ENCODE measurements around the gene CREB5. TPM values are rescaled to one million over a fixed set of nuclear protein-coding genes. Genes with fewer than 3 reads are reported as not detected.

The CREB5 gene
- total and polyA plus RNA-seq, 8 donors: 2.5 to 11.5 (median 3.6) TPM

- peaks cover 0 to 3% (median 0%) of the 10 kb centered on the region in 3 donors for H3K4me1 ChIP-seq
- no peaks in the 10 kb centered on the region for H3K9me3 ChIP-seq
- 54 to 56% methylated on average over 9 of the region's 9 CpGs for WGBS, 2 donors
- H3K4me3 ChIP-seq: no peak overlapping the region
- intact Hi-C loops (cut with DNase I): no loop called here
- H3K36me3 ChIP-seq: no peaks in the 10 kb centered on the region
- peak overlapping the region in 1 of 4 donors; percentile 28 for H3K27ac ChIP-seq
- TF ChIP-seq CTCF (IDR thresholded peaks at IDR 0.05): no peak
- DNase-seq: peak in 1 of 6 donors; percentile 18
- no peak for FAIRE-seq
- no peaks in the 10 kb centered on the region for H3K27me3 ChIP-seq
- peak in 3 of 4 donors; percentile 48 to 57 (median 52) for ATAC-seq
These were observed 75.9 kb downstream of the CREB5 start for GRCh38 chr7:28488061-28488791.

- Histone ChIP-seq H3K27me3 (no peaks in the 10 kb centered on the region), H3K4me1 (peaks cover 0 to 3% (median 0%) of the 10 kb centered on the region in 3 donors), H3K27ac (no peak overlapping the region), H3K36me3 (no peaks in the 10 kb centered on the region), H3K9me3 (no peaks in the 10 kb centered on the region), H3K4me3 (no peak overlapping the region)
- no peak for DNase-seq
- intact Hi-C loops (cut with DNase I): no loop called here
- ATAC-seq: no peak
- no peak for TF ChIP-seq CTCF (IDR thresholded peaks at IDR 0.05)
- FAIRE-seq: no peak
- 82 to 86% methylated on average over 11 of the region's 11 CpGs for WGBS, 2 donors
These were observed 78.5 kb downstream of the CREB5 start for GRCh38 chr7:28490831-28491230.

- intact Hi-C loops (cut with DNase I): no loop called here
- no peaks in the 10 kb centered on the region for H3K9me3 ChIP-seq
These were observed 81.2 kb downstream of the CREB5 start for GRCh38 chr7:28493477-28493876.

GRCh38 chr7:28497009-28497408, 84.7 kb downstream of the CREB5 start:
- TF ChIP-seq CTCF (IDR thresholded peaks at IDR 0.05): no peak
- 75 to 76% methylated on average over 2 of the region's 2 CpGs for WGBS, 2 donors
- Histone ChIP-seq H3K27me3 (peaks cover 0 to 2% (median 0%) of the 10 kb centered on the region in 4 donors), H3K4me1 (no peaks in the 10 kb centered on the region), H3K27ac (no peak overlapping the region), H3K36me3 (no peaks in the 10 kb centered on the region), H3K4me3 (no peak overlapping the region), H3K9me3 (no peaks in the 10 kb centered on the region)
- no peak for FAIRE-seq
- DNase-seq: no peak
- intact Hi-C loops (cut with DNase I): no loop called here
- ATAC-seq: no peak

More at GRCh38 chr7:28493477-28493876, 81.2 kb downstream of the CREB5 start:
- Histone ChIP-seq H3K4me1 (peaks cover 0 to 2% (median 0%) of the 10 kb centered on the region in 3 donors), H3K4me3 (no peak overlapping the region), H3K27me3 (no peaks in the 10 kb centered on the region), H3K27ac (no peak overlapping the region), H3K36me3 (no peaks in the 10 kb centered on the region)
- ATAC-seq (no peak), FAIRE-seq (no peak), DNase-seq (no peak)
- TF ChIP-seq CTCF (IDR thresholded peaks at IDR 0.05): no peak

GRCh38 chr7:28498636-28499035, 86.3 kb downstream of the CREB5 start:
- DNase-seq (no peak), FAIRE-seq (no peak)
- intact Hi-C loops (cut with DNase I): no loop called here

More at GRCh38 chr7:28498636-28499035, 86.3 kb downstream of the CREB5 start:
- 64 to 76% methylated on average over 4 of the region's 4 CpGs for WGBS, 2 donors
- Histone ChIP-seq H3K36me3 (no peaks in the 10 kb centered on the region), H3K4me3 (no peak overlapping the region), H3K27me3 (peaks cover 0 to 6% (median 0%) of the 10 kb centered on the region in 4 donors), H3K9me3 (no peaks in the 10 kb centered on the region), H3K4me1 (no peaks in the 10 kb centered on the region), H3K27ac (no peak overlapping the region)
- no peak for TF ChIP-seq CTCF (IDR thresholded peaks at IDR 0.05)
- ATAC-seq: no peak

All from pancreas (tissue), 10 donors.